ENCODE results near the gene GPX4. TPM values are rescaled to one million over a fixed set of nuclear protein-coding genes. Genes with fewer than 3 reads are reported as not detected.

The GPX4 gene, protein sequence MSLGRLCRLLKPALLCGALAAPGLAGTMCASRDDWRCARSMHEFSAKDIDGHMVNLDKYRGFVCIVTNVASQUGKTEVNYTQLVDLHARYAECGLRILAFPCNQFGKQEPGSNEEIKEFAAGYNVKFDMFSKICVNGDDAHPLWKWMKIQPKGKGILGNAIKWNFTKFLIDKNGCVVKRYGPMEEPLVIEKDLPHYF
- total RNA-seq: 345 TPM
- long read RNA-seq, transcript GPX4-204 (6 exons, 536 nt): minor isoform, 13 of 382 reads
- long read RNA-seq, transcript GPX4-201 (7 exons, 919 nt): major isoform, 268 of 382 reads
- long read RNA-seq, partial matches to known transcripts: 32 of 382 reads
- long read RNA-seq, other reads (novel, unspliced or antisense): 66 of 382 reads

DNA sequence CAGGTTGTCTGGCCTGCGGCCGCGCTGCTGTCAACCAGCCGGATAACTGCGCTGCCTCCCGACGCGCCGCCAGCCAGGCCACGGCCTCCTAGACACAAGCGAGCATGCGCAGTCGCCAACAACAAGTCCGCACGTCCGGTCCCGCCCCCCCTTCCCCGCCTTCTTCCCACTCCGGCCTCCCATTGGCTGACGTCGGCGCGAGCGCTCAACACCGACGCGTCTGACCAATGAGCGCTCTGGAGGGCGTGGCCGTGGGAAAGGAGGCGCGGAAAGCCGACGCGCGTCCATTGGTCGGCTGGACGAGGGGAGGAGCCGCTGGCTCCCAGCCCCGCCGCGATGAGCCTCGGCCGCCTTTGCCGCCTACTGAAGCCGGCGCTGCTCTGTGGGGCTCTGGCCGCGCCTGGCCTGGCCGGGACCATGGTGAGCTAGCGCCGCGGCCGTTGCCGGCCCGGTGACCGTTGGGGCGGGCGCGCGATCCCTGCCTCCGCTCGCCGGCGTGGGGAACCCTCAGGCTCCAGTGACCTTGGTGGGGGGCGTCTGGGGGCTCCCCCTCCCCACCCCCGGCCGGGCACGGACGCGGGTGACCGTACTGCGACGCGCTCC lies at the start of gene GPX4:
Gene GPX4, plus strand, starts transcription at position 287 of the 603 bp plus-strand sequence. Its CDS starts 50 bp downstream, at position 337.
- intact Hi-C loops (cut with DNase I): loop anchor here (5.0 kb wide), 1 partner anchor 82 kb away; the partner anchor contains the start of genes RNU6-2 and TMEM259
- DNase-seq: peak; percentile 100
- peak; percentile 87 for ATAC-seq (ENCODE audit: poor library complexity)

DNA sequence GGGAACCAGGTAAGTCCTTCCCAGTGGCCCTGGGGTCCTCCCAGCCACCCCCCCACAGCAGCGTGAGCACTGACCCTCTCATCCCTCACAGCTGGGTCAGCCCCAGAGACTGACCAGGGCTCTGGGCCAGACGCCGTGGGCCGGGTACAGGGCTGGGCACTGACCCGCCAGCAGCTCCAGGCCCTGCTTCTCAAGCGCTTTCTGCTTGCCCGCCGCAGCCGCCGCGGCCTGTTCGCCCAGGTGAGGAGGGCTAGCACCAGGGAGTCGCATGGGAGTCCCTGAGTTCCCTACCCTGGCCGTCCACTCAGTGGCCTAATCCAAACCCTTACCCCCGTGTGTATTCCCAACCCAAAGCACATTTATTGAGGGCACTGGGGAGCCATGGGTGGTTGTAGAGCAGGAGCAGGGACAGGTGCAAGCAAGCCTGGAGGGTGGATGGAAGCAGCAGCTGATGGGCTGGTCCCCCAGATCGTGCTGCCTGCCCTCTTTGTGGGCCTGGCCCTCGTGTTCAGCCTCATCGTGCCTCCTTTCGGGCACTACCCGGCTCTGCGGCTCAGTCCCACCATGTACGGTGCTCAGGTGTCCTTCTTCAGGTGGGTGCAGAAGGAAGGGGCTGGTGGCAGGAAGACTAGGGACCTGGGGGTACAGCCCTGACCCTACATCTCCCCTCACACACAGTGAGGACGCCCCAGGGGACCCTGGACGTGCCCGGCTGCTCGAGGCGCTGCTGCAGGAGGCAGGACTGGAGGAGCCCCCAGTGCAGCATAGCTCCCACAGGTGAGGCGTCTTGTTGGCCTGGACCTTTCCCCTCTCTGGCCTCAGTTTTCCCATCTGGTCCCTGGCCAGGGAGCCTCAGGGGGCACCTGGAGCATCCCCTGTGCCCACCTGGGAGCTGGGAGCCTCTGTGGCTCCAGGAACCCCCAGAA lies 49.4 kb upstream of the GPX4 start:
- ATAC-seq (ENCODE audit: poor library complexity): no peak
- intact Hi-C loops (cut with DNase I): no loop called here
- DNase-seq: no peak

DNA sequence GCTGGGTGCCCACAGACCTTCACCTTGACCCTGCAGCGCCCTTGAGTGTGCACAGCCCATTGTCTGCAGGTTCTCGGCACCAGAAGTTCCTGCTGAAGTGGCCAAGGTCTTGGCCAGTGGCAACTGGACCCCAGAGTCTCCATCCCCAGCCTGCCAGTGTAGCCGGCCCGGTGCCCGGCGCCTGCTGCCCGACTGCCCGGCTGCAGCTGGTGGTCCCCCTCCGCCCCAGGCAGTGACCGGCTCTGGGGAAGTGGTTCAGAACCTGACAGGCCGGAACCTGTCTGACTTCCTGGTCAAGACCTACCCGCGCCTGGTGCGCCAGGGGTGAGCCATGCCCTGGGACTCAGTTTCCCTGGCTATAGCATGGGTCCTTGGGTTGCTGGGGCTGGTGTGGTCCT lies 48.8 kb upstream of the GPX4 start:
- ATAC-seq (ENCODE audit: poor library complexity) (no peak), DNase-seq (no peak)
- intact Hi-C loops (cut with DNase I): no loop called here

DNA sequence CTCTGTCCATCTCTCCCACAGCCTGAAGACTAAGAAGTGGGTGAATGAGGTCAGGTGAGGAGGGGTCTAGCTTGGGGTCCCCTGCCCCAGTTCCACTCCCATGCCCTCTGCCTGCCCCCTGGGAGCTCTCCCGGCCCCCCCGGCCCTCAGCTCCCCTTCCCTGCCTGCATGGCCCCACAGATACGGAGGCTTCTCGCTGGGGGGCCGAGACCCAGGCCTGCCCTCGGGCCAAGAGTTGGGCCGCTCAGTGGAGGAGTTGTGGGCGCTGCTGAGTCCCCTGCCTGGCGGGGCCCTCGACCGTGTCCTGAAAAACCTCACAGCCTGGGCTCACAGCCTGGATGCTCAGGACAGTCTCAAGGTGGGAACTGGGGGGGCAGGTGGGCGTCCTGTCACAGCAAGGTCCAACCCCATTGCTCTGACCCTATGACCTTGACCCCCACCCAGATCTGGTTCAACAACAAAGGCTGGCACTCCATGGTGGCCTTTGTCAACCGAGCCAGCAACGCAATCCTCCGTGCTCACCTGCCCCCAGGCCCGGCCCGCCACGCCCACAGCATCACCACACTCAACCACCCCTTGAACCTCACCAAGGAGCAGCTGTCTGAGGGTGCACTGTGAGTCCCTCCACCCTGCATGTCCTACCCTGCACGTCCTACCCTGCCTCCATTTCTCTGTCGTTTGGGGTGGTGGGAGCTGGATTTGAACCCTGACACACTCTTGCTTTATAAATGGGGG lies 47.7 kb upstream of the GPX4 start:
- intact Hi-C loops (cut with DNase I): no loop called here
- ATAC-seq (ENCODE audit: poor library complexity): no peak
- DNase-seq: no peak

DNA sequence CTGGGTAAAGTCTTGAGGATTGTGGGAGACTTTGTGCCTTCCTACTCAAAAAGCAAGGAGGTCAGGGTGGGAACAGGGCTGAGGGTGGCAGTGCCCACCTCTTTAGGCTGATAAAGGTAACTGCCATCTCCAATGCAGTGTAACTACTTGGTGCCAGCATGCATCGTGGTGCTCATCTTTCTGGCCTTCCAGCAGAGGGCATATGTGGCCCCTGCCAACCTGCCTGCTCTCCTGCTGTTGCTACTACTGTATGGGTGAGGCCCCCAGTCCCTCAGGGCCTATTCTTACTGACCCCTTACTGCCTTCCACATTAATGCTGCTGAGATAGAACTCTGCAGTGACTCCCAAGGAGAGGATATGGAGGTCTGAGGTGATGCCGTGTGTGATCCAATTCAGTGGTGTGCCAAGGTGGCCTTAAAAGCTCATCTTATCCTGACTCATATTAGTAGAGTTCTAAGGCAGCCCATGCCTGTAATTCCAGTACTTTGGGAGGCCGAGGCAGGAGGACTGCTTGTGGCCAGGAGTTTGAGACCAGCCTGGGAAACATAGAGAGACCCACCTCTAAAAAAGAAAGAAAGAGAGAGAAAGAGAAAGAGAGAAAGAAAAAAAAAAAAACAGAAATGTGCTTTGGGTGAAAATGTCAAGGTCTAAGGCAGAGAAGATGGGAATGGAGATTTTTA lies 46.5 kb upstream of the GPX4 start:
- ATAC-seq (ENCODE audit: poor library complexity): no peak
- intact Hi-C loops (cut with DNase I): no loop called here
- DNase-seq: no peak

DNA sequence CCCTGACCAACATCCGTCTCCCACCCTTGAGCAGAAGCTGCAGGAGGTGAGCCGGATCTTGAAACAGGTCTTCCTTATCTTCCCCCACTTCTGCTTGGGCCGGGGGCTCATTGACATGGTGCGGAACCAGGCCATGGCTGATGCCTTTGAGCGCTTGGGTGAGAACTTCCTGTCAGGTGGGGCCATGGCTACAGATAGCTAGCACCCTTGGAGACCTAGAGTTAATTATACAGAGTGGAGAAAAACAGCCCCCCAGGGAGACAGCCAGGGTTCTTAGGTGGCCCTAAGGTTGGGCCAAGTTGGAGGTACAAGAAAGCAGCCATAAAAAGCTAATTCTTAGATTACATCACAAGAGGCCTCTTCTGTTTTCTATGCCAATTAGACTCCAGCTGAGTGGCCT lies 45.7 kb upstream of the GPX4 start:
- no peak for ATAC-seq (ENCODE audit: poor library complexity)
- intact Hi-C loops (cut with DNase I): no loop called here
- DNase-seq: no peak

DNA sequence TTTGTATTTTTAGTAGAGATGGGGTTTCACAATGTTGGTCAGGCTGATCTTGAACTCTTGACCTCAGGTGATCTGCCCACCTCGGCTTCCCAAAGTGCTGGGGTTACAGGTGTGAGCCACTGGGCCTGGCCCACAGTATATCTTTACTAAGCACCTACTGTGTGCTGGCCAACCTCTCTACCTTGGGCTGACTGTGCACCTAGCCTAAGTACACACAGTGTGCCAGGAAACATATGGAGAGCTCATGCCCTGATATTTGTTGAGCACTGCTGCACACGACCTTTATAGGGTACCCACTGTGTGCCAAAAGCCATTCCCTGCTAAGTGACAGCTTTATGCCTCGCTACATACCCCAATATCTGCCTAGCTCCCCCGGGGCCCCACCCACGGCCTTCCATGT lies 43.1 kb upstream of the GPX4 start:
- DNase-seq (no peak), ATAC-seq (ENCODE audit: poor library complexity) (no peak)
- intact Hi-C loops (cut with DNase I): no loop called here

DNA sequence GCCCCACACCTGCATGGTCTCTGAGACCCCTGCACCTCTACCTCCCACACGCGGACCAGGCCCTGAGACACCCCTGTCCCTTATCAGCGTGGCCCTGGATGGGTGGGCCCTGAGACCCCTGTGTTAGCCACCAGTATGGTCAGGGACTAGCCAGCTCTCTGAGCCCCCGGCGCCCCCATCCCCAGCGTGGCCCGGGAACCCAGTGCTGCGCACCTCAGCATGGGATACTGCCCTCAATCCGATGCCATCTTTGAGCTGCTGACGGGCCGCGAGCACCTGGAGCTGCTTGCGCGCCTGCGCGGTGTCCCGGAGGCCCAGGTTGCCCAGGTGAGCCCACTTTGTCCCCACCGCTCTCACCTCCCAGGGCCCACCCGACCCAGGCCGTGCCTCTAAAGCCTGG lies 41.8 kb upstream of the GPX4 start:
- no peak for DNase-seq
- intact Hi-C loops (cut with DNase I): no loop called here
- no peak for ATAC-seq (ENCODE audit: poor library complexity)

DNA sequence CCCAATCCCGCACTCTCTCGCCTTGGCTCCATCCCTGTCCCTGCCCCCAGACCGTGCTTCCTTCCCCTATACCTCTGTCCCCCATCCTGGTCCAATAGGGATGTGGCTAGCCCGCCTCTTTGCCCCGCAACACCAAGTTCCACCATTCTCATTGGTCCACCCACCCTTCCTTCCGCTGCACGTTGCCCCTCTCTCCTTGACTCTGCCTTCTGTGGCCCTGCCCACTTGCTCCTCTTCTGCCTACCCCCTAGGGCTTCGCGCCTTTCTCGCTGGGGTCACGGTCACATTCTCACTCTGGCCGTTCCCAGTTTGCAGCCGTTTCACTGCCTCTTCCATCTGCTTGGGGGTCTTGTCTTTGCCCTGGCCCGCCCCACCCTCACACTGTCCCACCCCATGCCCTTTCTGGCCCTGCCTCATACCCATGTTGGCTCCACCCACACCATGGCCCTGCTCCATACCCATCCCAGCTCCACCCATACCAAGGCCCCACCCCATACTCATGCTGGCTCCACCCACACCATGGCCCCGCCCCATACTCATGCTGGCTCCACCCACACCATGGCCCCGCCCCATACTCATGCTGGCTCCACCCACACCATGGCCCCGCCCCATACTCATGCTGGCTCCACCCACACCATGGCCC lies 41.3 kb upstream of the GPX4 start:
- no peak for ATAC-seq (ENCODE audit: poor library complexity)

DNA sequence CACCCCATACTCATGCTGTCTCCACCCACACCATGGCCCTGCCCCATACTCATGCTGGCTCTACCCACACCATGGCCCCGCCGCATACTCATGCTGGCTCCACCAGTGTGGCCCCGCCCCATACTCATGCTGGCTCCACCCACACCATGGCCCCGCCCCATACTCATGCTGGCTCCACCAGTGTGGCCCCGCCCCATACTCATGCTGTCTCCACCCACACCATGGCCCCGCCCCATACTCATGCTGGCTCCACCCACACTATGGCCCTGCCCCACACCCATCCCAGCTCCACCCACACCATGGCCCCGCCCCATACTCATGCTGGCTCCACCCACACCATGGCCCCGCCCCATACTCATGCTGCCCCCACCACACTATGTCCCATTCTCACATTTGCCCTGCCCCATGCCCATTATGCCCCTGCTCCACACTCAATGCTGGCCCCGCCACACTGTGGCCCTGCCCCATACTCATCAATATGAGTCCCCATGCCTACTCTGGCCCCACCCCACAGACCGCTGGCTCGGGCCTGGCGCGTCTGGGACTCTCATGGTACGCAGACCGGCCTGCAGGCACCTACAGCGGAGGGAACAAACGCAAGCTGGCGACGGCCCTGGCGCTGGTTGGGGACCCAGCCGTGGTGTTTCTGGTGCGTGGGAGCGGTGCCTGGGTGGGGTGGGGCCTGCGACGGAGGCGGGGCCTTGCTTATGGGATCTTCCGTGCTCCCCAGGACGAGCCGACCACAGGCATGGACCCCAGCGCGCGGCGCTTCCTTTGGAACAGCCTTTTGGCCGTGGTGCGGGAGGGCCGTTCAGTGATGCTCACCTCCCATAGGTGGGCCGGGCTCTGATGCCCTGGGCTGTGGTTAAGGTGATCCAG lies 40.5 kb upstream of the GPX4 start:
- intact Hi-C loops (cut with DNase I): no loop called here
- no peak for DNase-seq
- no peak for ATAC-seq (ENCODE audit: poor library complexity)

More for the DNA sequence above, 41.3 kb upstream of the GPX4 start:
- intact Hi-C loops (cut with DNase I): no loop called here
- no peak for DNase-seq

DNA sequence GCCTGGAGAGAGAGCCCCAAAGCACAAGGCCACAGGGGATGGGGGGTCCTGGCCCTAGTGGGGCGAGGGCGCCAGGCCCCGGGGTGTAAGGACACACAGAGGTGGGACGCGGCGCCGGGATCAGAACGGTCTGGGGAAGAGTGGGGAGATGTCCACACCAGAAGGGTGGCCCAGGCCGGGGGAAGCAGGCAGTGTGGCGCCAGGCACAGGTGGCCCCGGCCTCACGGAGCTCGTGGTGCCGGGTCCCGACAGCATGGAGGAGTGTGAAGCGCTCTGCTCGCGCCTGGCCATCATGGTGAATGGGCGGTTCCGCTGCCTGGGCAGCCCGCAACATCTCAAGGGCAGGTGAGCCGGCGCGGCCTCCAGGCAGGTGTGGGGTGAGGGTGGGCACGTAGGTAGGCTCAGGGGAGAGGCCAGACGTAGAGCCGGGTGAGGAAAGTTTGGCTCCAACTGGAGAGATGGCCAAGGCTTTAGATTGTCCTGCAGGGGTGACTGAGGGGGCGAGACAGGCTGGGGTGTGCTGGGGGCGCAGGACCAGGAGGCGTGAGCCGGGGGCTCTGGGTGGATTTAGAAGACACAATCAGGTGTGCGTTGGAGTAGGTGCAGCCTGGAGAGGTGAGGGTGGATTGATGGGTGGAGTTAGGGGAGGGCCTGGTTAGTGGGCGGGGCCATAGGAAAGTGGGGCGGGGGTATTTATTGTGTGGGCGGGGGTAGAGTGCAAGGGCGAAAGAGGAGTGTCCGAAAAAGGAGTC lies 39.7 kb upstream of the GPX4 start:
- DNase-seq (no peak), ATAC-seq (ENCODE audit: poor library complexity) (no peak)
- intact Hi-C loops (cut with DNase I): no loop called here

DNA sequence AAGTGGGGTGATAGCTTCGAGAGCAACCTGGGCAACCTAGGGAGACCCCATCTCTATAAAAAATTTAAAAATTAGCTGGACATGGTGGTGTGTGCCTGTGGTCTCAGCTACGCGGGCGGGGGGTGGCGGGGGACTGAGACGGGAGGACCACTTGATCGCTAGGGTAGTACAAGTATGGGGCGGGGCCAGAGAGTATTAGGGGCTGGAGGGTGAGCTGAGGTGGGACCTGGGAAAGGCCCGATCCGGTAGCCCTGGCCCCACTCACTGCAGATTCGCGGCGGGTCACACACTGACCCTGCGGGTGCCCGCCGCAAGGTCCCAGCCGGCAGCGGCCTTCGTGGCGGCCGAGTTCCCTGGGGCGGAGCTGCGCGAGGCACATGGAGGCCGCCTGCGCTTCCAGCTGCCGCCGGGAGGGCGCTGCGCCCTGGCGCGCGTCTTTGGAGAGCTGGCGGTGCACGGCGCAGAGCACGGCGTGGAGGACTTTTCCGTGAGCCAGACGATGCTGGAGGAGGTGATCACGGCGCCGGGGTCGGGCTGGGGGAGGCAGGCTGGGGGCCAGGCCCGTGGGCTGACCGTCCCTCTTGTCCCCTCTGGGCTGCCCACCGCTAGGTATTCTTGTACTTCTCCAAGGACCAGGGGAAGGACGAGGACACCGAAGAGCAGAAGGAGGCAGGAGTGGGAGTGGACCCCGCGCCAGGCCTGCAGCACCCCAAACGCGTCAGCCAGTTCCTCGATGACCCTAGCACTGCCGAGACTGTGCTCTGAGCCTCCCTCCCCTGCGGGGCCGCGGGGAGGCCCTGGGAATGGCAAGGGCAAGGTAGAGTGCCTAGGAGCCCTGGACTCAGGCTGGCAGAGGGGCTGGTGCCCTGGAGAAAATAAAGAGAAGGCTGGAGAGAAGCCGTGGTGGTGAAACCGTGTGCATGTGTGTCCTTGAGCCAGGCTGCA lies 38.9 kb upstream of the GPX4 start:
- ATAC-seq (ENCODE audit: poor library complexity) (peak; percentile 83), DNase-seq (peak; percentile 84)
- intact Hi-C loops (cut with DNase I): no loop called here

DNA sequence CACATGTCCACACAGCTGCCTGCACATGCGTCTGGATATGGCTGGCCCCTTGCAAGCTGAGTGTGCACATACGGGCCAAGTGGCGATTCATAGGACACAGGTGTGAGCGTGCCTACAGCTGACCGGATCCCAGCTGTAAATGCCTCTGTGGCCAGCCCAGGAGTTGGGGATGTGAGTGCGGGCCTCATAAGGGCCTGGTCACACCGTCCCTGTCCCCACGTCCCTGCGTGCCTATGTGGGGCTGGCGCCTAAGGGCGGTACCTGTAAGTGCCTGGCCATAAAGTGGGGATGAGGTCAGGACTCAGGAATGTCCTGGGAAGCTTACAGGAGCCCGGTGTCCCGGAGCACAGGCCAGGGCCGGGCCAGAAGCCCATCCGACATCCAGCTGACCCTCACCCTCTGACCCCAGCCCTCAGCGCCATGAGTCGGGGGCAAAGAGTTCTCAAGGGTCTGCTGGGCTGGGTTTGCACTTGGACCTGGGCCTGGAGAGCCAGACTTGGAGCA lies 38.1 kb upstream of the GPX4 start:
- ATAC-seq (ENCODE audit: poor library complexity) (no peak), DNase-seq (no peak)
- intact Hi-C loops (cut with DNase I): no loop called here

DNA sequence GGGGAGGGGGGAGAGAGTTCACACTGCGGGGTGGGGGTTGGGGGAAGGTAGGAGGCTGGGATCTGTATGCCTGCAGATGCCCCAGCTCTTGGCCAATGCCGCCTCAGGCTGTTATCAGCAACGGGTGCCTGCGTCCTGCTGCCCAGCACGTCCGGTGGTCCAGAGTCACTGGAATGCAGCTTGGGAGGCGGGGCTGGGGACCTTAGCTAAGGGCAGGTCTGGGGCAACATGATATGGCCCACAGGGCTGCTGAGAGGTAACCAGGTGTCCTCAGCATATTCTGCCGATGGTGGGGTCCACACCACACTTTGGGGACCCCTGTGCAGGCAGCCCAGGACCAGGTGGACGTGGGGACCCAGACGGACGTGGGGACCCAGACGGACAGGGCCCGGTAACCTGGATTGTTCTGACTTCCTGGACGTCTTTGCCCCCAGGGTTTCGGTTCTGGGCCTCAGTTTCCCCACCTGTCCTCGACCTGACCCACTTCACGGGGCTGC lies 37.5 kb upstream of the GPX4 start:
- ATAC-seq (ENCODE audit: poor library complexity) (no peak), DNase-seq (no peak)
- intact Hi-C loops (cut with DNase I): no loop called here
